Renal cortex interstitium (tissue), 11 donors: Measurements from ENCODE around the gene MYO5B. TPM values are rescaled to one million over a fixed set of nuclear protein-coding genes. Genes with fewer than 3 reads are reported as not detected.

Experiments
- DNase-seq, 11 donors: peaks; one replicate each; pipeline ENCODE4 v3.0.0-alpha.2; 2013; ENCODE audit warnings: low read depth in 9 of 11, low spot score in 4 of 11; ENCODE audit errors: extremely low read depth in 1 of 11
- polyA plus RNA-seq, 3 donors: library from polyadenylated mRNA; unstranded; fragments of 120-200 nt; gene quantifications; one replicate each; pipeline ENCODE4 v1.2.1, GENCODE V29; 2013; ENCODE audit not compliant: insufficient read length in 3 of 3

The MYO5B gene
- polyA plus RNA-seq, 3 donors = 25.7 to 31.3 (median 27.1) TPM

- DNase-seq = no peak
Measured at GRCh38 chr18:50161597-50162205, 33.2 kb downstream of the MYO5B start.

- DNase-seq = no peak
Measured at GRCh38 chr18:50159654-50160046, 35.3 kb downstream of the MYO5B start.

GRCh38 chr18:50158866-50159653 is 35.9 kb downstream of the MYO5B start:
- DNase-seq = peak in 5 of 11 donors; percentile 23 to 73 (median 25)

- no peak for DNase-seq
Measured at GRCh38 chr18:50155406-50155805, 39.5 kb downstream of the MYO5B start.

GRCh38 chr18:50154420-50154819 is 40.5 kb downstream of the MYO5B start:
- DNase-seq = no peak

GRCh38 chr18:50152900-50153299 is 42.0 kb downstream of the MYO5B start:
- DNase-seq = no peak

GRCh38 chr18:50151926-50152325 is 43.0 kb downstream of the MYO5B start:
- DNase-seq = no peak

GRCh38 chr18:50144540-50144939 is 50.4 kb downstream of the MYO5B start:
- DNase-seq = no peak

- DNase-seq = no peak
Measured at GRCh38 chr18:50143886-50144285, 51.1 kb downstream of the MYO5B start.

GRCh38 chr18:50143294-50143693 is 51.7 kb downstream of the MYO5B start:
- no peak for DNase-seq

GRCh38 chr18:50142441-50143120 is 52.4 kb downstream of the MYO5B start:
- DNase-seq = no peak

GRCh38 chr18:50138181-50139064 is 56.5 kb downstream of the MYO5B start:
- DNase-seq = no peak

GRCh38 chr18:50135903-50136302 is 59.0 kb downstream of the MYO5B start:
- DNase-seq = no peak

GRCh38 chr18:50133526-50133925 is 61.4 kb downstream of the MYO5B start:
- no peak for DNase-seq

GRCh38 chr18:50131591-50131990 is 63.4 kb downstream of the MYO5B start:
- DNase-seq = no peak

- no peak for DNase-seq
Measured at GRCh38 chr18:50128506-50129271, 66.3 kb downstream of the MYO5B start.

GRCh38 chr18:50127516-50128210 is 67.3 kb downstream of the MYO5B start:
- DNase-seq = no peak

- no peak for DNase-seq
Measured at GRCh38 chr18:50126471-50126870, 68.5 kb downstream of the MYO5B start.
